Suppressor macrophage treated with lipopolysaccharide for 4 hours (primary cell): ENCODE measurements around the gene UBQLNL.

Experiments used
- DNase-seq: peaks from one replicate; pipeline ENCODE4 v3.0.0-alpha.2; 2020

Gene UBQLNL

DNA sequence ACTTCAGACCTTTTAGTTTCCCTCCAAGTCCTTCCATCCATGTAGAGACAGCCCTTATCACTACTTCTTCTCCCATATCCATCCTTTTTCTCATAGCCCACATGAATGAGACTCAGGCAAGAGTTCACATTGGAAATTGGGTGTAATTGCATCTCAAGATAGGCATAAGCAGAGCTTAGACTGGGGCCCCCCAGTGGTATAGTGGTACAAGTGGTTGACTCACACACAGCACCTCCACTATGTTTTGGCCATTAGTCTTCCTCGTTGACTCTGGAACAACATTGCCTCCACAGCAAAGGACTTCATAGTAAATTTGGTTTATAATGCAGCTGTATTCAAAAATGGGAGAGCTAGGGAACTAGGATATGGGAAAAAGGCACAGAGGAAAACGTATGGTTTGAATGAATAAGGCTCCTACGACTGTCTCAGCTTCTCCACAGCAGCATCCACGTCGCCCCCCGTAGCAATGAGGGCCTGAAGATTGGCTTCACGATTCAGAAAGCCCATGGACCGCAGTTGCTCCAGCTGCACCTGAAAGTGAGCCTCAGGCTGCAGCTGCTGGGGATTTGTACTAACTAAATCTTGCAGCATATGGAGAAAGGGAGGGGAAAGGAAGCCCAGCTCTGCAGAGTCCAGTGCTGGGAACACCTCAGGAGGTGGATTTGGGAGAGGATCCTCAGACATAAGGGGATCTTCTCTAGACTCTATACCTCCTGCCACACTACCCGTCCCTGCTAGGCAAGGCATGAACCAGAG, 9.1 kb downstream of the UBQLNL start:
- no peak for DNase-seq

DNA sequence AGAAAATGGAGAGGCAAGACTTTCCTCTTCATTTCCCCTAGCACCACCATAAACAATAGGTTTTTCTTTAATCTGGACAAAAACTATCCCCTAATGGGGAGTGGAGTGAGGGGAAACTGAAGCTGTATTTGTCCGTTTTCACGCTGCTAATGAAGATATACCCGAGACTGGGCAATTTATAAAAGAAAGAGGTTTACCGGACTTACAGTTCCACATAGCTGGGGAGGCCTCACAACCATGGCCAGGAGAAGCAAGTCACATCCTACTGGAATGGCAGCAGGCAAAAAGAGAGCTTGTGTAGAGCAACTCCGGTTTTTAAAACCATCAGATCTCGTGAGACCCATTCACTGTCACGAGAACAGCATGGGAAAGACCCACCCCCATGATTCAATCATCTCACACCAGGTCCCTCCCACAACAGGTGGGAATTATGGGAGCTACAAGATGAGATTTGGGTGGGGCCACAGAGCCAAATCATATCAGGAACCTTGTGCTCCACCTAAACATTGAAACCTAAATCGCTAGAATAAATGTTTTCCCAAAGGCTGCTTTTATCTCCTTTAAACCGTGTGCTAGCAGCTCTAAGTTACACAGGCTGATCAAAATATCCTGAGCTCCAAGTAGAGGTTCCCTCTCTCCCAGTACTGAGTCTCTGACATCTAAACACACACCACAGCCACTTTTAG, 11.0 kb downstream of the UBQLNL start:
- DNase-seq = no peak

DNA sequence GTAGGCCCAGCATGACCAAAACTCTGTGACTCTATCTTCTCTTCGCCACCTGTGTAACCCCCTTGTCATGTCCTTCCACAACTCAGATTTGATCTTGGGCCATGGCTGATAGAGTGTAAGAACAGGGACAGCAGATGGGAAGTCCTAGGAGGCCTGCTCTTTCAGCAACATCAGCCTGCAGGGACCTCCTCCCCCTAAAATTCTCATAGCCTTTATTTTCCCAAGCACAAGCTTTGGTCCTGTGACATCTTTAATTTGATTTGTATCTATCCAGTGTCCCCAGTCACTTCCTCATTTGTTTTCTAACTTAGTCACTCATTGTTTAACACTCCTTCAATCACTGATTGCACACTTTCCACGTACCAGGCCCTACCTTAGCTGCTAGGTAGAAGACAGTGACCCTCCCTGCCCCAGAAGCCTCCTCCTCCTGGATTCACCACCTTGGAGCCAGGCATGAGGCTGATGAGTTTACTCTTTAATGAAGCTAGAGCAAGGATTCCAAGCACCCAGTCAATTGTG, 12.0 kb downstream of the UBQLNL start:
- no peak for DNase-seq

DNA sequence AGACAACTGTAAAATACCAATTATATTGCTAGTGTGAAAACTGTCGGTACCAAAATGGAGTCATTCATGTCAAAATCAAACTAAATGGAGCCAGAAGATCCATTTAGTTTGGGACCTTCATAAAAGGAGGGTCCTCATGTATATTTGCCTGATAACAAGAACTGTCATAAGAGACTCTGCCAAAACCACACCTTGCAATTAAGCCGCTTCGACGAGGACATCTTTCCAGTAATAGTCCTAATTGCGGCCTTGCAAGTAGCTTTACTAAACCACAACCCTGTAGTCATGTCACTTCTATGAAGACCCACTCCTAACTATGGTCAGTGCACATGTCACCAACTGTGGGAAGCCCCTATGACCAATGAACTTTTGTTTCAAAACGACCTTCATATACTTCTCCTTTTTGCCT, 16.1 kb downstream of the UBQLNL start:
- DNase-seq = peak; percentile 37

DNA sequence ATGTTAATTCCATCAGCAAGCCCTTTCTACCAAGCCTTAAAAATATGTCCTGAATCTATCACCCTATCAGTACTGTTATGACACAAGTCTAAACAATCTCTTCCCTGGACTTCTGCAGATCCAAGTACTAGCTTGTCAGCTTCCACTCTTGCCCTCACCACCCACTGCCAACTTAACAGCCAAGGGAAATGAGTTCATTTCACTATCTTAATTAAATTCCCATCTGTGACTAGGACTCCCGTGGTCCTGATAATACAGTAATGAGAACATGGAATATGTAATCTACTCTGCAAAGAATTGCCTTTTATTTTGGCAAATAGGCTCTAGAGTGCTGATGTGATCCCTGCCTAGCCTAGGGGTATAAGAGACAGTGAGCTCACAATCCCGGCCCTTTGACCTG, 16.8 kb downstream of the UBQLNL start:
- no peak for DNase-seq

GRCh38 chr11:5489576-5490357, 26.7 kb downstream of the UBQLNL start:
- DNase-seq = no peak

DNA sequence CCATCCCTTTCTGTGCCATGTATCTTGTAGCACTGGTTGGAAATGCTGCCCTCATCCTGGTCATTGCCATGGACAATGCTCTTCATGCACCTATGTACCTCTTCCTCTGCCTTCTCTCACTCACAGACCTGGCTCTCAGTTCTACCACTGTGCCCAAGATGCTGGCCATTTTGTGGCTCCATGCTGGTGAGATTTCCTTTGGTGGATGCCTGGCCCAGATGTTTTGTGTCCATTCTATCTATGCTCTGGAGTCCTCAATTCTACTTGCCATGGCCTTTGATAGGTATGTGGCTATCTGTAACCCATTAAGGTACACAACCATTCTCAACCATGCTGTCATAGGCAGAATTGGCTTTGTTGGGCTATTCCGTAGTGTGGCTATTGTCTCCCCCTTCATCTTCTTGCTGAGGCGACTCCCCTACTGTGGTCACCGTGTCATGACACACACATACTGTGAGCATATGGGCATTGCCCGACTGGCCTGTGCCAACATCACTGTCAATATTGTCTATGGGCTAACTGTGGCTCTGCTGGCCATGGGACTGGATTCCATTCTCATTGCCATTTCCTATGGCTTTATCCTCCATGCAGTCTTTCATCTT, 27.6 kb downstream of the UBQLNL start:
- DNase-seq = no peak

DNA sequence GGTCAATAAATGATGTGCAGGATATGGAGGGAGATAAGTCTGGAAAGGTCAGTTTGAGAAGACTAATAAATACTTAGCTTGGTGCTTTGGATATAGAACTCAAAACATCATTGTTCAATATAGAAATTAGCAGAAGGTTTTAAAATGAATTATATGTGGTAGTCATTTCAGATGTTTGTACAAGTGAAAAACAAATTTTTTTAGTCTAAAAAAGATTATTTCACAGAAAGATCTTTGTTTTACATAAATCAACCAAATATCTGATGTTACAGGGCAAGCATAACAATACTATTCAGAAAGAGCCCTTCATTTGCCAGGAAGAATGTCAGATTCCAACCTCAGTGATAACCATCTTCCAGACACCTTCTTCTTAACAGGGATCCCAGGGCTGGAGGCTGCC, 28.1 kb downstream of the UBQLNL start, which contains the start of gene OR52D1:
OR52D1 (plus strand) TSS at position 301 of the 400 bp plus-strand sequence; CDS start at position 323, 22 bp downstream.
- no peak for DNase-seq

- no peak for DNase-seq
These were observed 30.1 kb downstream of the UBQLNL start for GRCh38 chr11:5486421-5486820.

GRCh38 chr11:5486003-5486402, 30.5 kb downstream of the UBQLNL start:
- DNase-seq = no peak

- DNase-seq = peak; percentile 67
These were observed 40.2 kb downstream of the UBQLNL start for GRCh38 chr11:5476186-5476819.

- no peak for DNase-seq
These were observed 42.6 kb downstream of the UBQLNL start for GRCh38 chr11:5473921-5474320.

DNA sequence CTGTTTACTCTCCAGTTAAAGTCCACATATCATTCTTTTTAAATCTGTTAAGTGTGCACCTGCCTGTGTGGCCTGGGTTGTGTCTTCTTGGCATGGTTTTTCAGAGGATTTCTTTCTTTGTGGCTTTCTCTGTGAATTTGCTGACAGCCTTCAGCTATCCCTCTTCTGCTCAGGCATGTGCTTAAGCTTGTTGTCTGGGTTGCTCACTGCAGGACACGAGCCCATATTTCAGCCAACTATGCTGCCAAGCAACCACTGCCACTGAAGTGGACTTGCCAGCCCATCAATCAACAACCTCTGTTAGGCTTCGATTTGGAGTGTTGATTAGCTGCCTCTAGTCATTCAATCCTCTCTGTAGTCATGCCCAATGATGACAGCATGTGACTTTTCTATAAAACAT, 49.0 kb downstream of the UBQLNL start:
- DNase-seq = no peak
